Coronary artery (tissue), 2 donors: ENCODE data around the gene BATF3.

Experiments used
- DNase-seq: peaks from one replicate; pipeline ENCODE4 v3.0.0-alpha.2; 2017; ENCODE audit warnings: low spot score
- H3K27ac ChIP-seq, 2 donors: fragments of 200-600 bp; sonication (generic); one replicate each; pipeline ENCODE4 v1.5.1; 2016 to 2019
- H3K4me3 ChIP-seq: fragments of 200-600 bp; sonication (generic); 2 replicates; pipeline ENCODE4 v1.5.1; 2016; ENCODE audit warnings: mild to moderate bottlenecking, moderate library complexity
- CTCF ChIP-seq: fragments of 200-600 bp; sonication (generic); IDR thresholded peaks from one replicate; pipeline ENCODE4 v1.5.1; 2019; ENCODE audit warnings: antibody characterized with exemption

Gene BATF3

GRCh38 chr1:212696721-212697331, 2.8 kb downstream of the BATF3 start:
- Histone ChIP-seq H3K27ac (no peak overlapping the region), H3K4me3 (no peak overlapping the region)
- DNase-seq = no peak
- TF ChIP-seq CTCF = no peak

GRCh38 chr1:212692774-212693644, 6.6 kb downstream of the BATF3 start:
- no peak for TF ChIP-seq CTCF
- Histone ChIP-seq H3K4me3 (no peak overlapping the region), H3K27ac (no peak overlapping the region)
- peak; percentile 36 for DNase-seq

- TF ChIP-seq CTCF = no peak
- no peak overlapping the region for H3K27ac ChIP-seq
- H3K4me3 ChIP-seq = no peak overlapping the region
- DNase-seq = peak; percentile 50
These were observed 8.0 kb downstream of the BATF3 start for GRCh38 chr1:212691561-212692071.

GRCh38 chr1:212690816-212691403, 8.7 kb downstream of the BATF3 start:
- TF ChIP-seq CTCF = no peak
- DNase-seq = peak; percentile 31
- no peak overlapping the region for H3K4me3 ChIP-seq
- no peak overlapping the region for H3K27ac ChIP-seq

- peak; percentile 22 for DNase-seq
- H3K27ac ChIP-seq = no peak overlapping the region
- no peak for TF ChIP-seq CTCF
- H3K4me3 ChIP-seq = no peak overlapping the region
These were observed 9.7 kb downstream of the BATF3 start for GRCh38 chr1:212689758-212690529.

GRCh38 chr1:212689196-212689725, 10.4 kb downstream of the BATF3 start:
- no peak for TF ChIP-seq CTCF
- DNase-seq = peak; percentile 62
- Histone ChIP-seq H3K27ac (no peak overlapping the region), H3K4me3 (no peak overlapping the region)
